Endothelial cell of umbilical vein (primary cell): ENCODE data around the gene SLC12A7. TPM values are rescaled to one million over a fixed set of nuclear protein-coding genes. Genes with fewer than 3 reads are reported as not detected.

Experiments used
- BruUV-seq: library from RNA; stranded (reverse); fragments of 400-500 nt; replicated peaks from 2 replicates; lab custom pipeline; 2021; lab: Mats Ljungman, UMichigan
- CTCF ChIA-PET: fragments of 300-600, 350-600 bp; sonication (Branson Sonifier 250); formaldehyde crosslinking; loops from one replicate; lab custom pipeline; 2021; ENCODE audit warnings: antibody characterized with exemption, inconsistent platforms; lab: Charles Lee
- POLR2A ChIA-PET: fragments of 300-600, 350-600 bp; sonication (Branson Sonifier 250); formaldehyde crosslinking; loops from one replicate; lab custom pipeline; 2021; ENCODE audit warnings: antibody characterized with exemption, inconsistent platforms; lab: Charles Lee
- DNase-seq: peaks from one replicate; pipeline ENCODE4 v3.0.0-alpha.2; 2011; ENCODE audit warnings: low read depth, low spot score
- FAIRE-seq: peaks from 2 replicates; lab custom pipeline; 2011; peaks lifted over from hg19 to GRCh38; lab: Jason Lieb, UNC
- H2AFZ ChIP-seq: 2 replicates; pipeline ENCODE4 v1.6.0; 2012; ENCODE audit warnings: low read depth, low read length, control low read depth, inconsistent platforms
- H3K27ac ChIP-seq: 2 replicates; pipeline ENCODE4 v1.5.1; 2011; ENCODE audit warnings: low read depth, mild to moderate bottlenecking, control low read depth, low read length, moderate library complexity; ENCODE audit not compliant: insufficient read depth
- H3K27me3 ChIP-seq, 2 experiments: 2 replicates each; pipeline versions ENCODE4 v1.6.0 to v1.6.1; 2011; ENCODE audit warnings: low read length in 2 of 2, mixed read lengths in 1 of 2; ENCODE audit not compliant: control insufficient read depth in 2 of 2, insufficient read depth in 2 of 2
- H3K36me3 ChIP-seq, 2 experiments: 2 replicates in 1 of 2; 3 replicates in 1 of 2; pipeline ENCODE4 v1.5.1; 2011; ENCODE audit warnings: low read length in 2 of 2, mild to moderate bottlenecking in 1 of 2, moderate library complexity in 1 of 2; ENCODE audit not compliant: control insufficient read depth in 2 of 2, insufficient read depth in 2 of 2; ENCODE audit errors: extremely low read depth in 1 of 2
- H3K4me1 ChIP-seq: 3 replicates; pipeline ENCODE4 v1.5.1; 2011; ENCODE audit warnings: mild to moderate bottlenecking, low read length; ENCODE audit not compliant: control insufficient read depth, insufficient read depth; ENCODE audit errors: extremely low read depth
- H3K4me2 ChIP-seq: 2 replicates; pipeline ENCODE4 v1.6.1; 2011; ENCODE audit warnings: low read length, control low read depth, mixed read lengths; ENCODE audit not compliant: insufficient read depth
- H3K4me3 ChIP-seq, 3 experiments: fragments of 200-600 bp in 1 of 3; sonication (generic), shearing (Covaris generic) in 1 of 3; replicated peaks in 1 of 3; 2 replicates each; pipeline ENCODE4 v1.5.1; 2011 to 2016; ENCODE audit warnings: control low read depth in 3 of 3, low read length in 3 of 3, mild to moderate bottlenecking in 2 of 3, inconsistent platforms in 1 of 3, low read depth in 1 of 3, moderate library complexity in 1 of 3; ENCODE audit not compliant: insufficient read depth in 1 of 3
- H3K79me2 ChIP-seq: 2 replicates; pipeline ENCODE4 v1.6.0; 2012; ENCODE audit warnings: low read length, inconsistent platforms; ENCODE audit not compliant: control insufficient read depth, insufficient read depth
- H3K9ac ChIP-seq: replicated peaks from 2 replicates; pipeline ENCODE3; 2011; ENCODE audit warnings: low read length, control low read depth; ENCODE audit not compliant: insufficient read depth; ENCODE audit errors: extremely low read depth
- H3K9me1 ChIP-seq: replicated peaks from 3 replicates; pipeline ENCODE4 v1.6.0; 2011; ENCODE audit warnings: mild to moderate bottlenecking, low read length; ENCODE audit not compliant: control insufficient read depth, insufficient read depth; ENCODE audit errors: extremely low read depth
- H3K9me3 ChIP-seq: replicated peaks from 2 replicates; pipeline ENCODE4 v1.5.1; 2012; ENCODE audit warnings: low read length, inconsistent platforms; ENCODE audit not compliant: control insufficient read depth, insufficient read depth
- H4K20me1 ChIP-seq: replicated peaks from 2 replicates; pipeline ENCODE3; 2011; ENCODE audit warnings: mild to moderate bottlenecking, low read length; ENCODE audit not compliant: control insufficient read depth, insufficient read depth; ENCODE audit errors: extremely low read depth
- CTCF ChIP-seq, 2 donors: IDR thresholded peaks; 1 replicate in 1 of 2; 2 replicates in 1 of 2; pipeline ENCODE4 v1.5.1; 2011; ENCODE audit warnings: low read length in 2 of 2, mild to moderate bottlenecking in 2 of 2, moderate library complexity in 2 of 2, control low read depth in 1 of 2, inconsistent platforms in 1 of 2, low read depth in 1 of 2; ENCODE audit not compliant: insufficient read depth in 1 of 2; ENCODE audit errors: extremely low read depth in 1 of 2
- EZH2 ChIP-seq: IDR thresholded peaks from 2 replicates; pipeline ENCODE4 v1.6.1; 2012; ENCODE audit warnings: borderline replicate concordance, low read depth, mild to moderate bottlenecking, moderate library complexity, low read length, inconsistent platforms; ENCODE audit not compliant: severe bottlenecking
- FOS ChIP-seq: IDR thresholded peaks from 2 replicates; pipeline ENCODE4 v1.6.1; 2011; ENCODE audit warnings: mild to moderate bottlenecking, low read length, moderate library complexity, borderline replicate concordance; ENCODE audit not compliant: insufficient read depth
- GATA2 ChIP-seq: IDR thresholded peaks from 2 replicates; pipeline ENCODE4 v1.7.0; 2011; ENCODE audit warnings: low read depth, mild to moderate bottlenecking, moderate library complexity, mixed read lengths, low read length; ENCODE audit not compliant: insufficient read length, insufficient read depth
- JUN ChIP-seq: IDR thresholded peaks from 2 replicates; pipeline ENCODE4 v1.6.1; 2011; ENCODE audit warnings: borderline replicate concordance, low read depth; ENCODE audit not compliant: insufficient read length, insufficient read depth
- MAX ChIP-seq: IDR thresholded peaks from 2 replicates; pipeline ENCODE4 v1.6.1; 2011; ENCODE audit not compliant: insufficient read depth, insufficient read length
- MYC ChIP-seq: IDR thresholded peaks from one replicate; pipeline ENCODE4 v1.6.1; 2011; ENCODE audit warnings: mild to moderate bottlenecking, low read depth, low read length
- POLR2A ChIP-seq: IDR thresholded peaks from 2 replicates; pipeline ENCODE4 v1.6.1; 2012; ENCODE audit warnings: low read depth, mild to moderate bottlenecking, control low read depth, low read length
- POLR2AphosphoS5 ChIP-seq: IDR thresholded peaks from 2 replicates; pipeline ENCODE4 v1.6.1; 2012; ENCODE audit warnings: low read depth, mild to moderate bottlenecking, control low read depth, low read length, moderate library complexity; ENCODE audit not compliant: insufficient read depth
- dilution Hi-C: fragments of 300-500 bp; cut with MboI; formaldehyde crosslinking; loops from one replicate; pipeline ENCODE4 v1.15.0; 2019; ENCODE audit warnings: low sequenced_read_pairs; ENCODE audit not compliant: extremely low pct_ligation_motif_present
- intact Hi-C: fragments of 100-400 bp; cut with micrococcal nuclease; formaldehyde crosslinking; loops from one replicate; pipeline ENCODE4 v1.10.0; 2022
- polyA plus RNA-seq, 4 experiments: library from polyadenylated mRNA; depleted of rRNA in 3 of 4; stranded (reverse) in 3 of 4; unstranded in 1 of 4; fragments of >200 nt; gene quantifications; 2 replicates each; pipeline versions ENCODE4 v1.2.1 to v1.2.3, GENCODE V29; 2011 to 2012; ENCODE audit warnings: missing spikeins in 1 of 4
- total RNA-seq: library from RNA; stranded (reverse); gene quantifications from 2 replicates; pipeline ENCODE4 v1.2.3, GENCODE V29; 2021

Gene SLC12A7
- total and polyA plus RNA-seq, 2 donors (not counting 3 experiments of a cell fraction or from before 2014, with no cell fraction given), result 16.4 to 38.8 TPM

- dilution Hi-C loops (no loop called here), intact Hi-C loops (loop anchor here (1.0 kb wide), 2 partner anchors 149 to 216 kb away; no protein-coding TSS in a partner anchor)
- H3K9me1 ChIP-seq, result no peaks in the 10 kb centered on the region
- no peak overlapping the region for H3K27ac ChIP-seq
- TF ChIP-seq MYC (no peak), CTCF (IDR thresholded peaks at IDR 0.05; ENCODE audit: extremely low read depth in 1 of 2, insufficient read depth in 1 of 2, low read depth in 1 of 2, low read length in 2 of 2) (no peak), FOS (no peak), MAX (no peak), POLR2AphosphoS5 (no peak), EZH2 (no peak), JUN (no peak), GATA2 (no peak), POLR2A (no peak)
- POLR2A ChIA-PET, result no interaction called here
- CTCF ChIA-PET, result interaction anchor here (1.0 to 3.6 kb wide), 15 partner anchors 11 to 220 kb away, joined by 3 to 39 read pairs (median 5); no protein-coding TSS in a partner anchor
- no peaks in the 10 kb centered on the region for H3K79me2 ChIP-seq
- no peaks in the 10 kb centered on the region for H3K4me1 ChIP-seq
- H3K36me3 ChIP-seq, result no peaks in the 10 kb centered on the region
- no peak overlapping the region for H3K4me3 ChIP-seq
- DNase-seq (no peak), FAIRE-seq (no peak)
- H3K9me3 ChIP-seq, result no peaks in the 10 kb centered on the region
- no peak overlapping the region for H3K4me2 ChIP-seq
- H3K9ac ChIP-seq, result no peak overlapping the region
- H4K20me1 ChIP-seq, result no peaks in the 10 kb centered on the region
- H2AFZ ChIP-seq, result no peak overlapping the region
- no peaks in the 10 kb centered on the region for H3K27me3 ChIP-seq
- no TSS peak for BruUV-seq
Measured at GRCh38 chr5:1139331-1140170, 27.7 kb upstream of the SLC12A7 start.
